OCI-LY3 (cell line): ENCODE measurements around the gene CORO6.

Experiments used
- H2AFZ ChIP-seq: fragments of 200-600, 300-600 bp; shearing (Covaris generic); 2 replicates; pipeline ENCODE4 v1.6.0; 2014; ENCODE audit warnings: antibody characterized with exemption, low read depth, low read length
- H3K27ac ChIP-seq: fragments of 200-600, 300-600 bp; sonication (generic); 2 replicates; pipeline ENCODE4 v1.5.1; 2014; ENCODE audit warnings: mild to moderate bottlenecking, low read length, moderate library complexity, mixed read lengths
- H3K27me3 ChIP-seq: fragments of 200-600, 300-600 bp; sonication (generic); 2 replicates; pipeline ENCODE4 v1.6.1; 2014; ENCODE audit warnings: low read depth, low read length, mixed read lengths
- H3K36me3 ChIP-seq: fragments of 200-600, 300-600 bp; sonication (generic); replicated peaks from 2 replicates; pipeline ENCODE3; 2014; ENCODE audit warnings: low read depth, low read length, mixed read lengths
- H3K4me1 ChIP-seq: fragments of 300-600, 200-600 bp; sonication (generic); 2 replicates; pipeline ENCODE4 v1.6.1; 2014; ENCODE audit warnings: low read length, mixed read lengths
- H3K4me2 ChIP-seq: fragments of 200-600, 300-600 bp; sonication (generic); 2 replicates; pipeline ENCODE4 v1.6.1; 2014; ENCODE audit warnings: low read length, mixed read lengths
- H3K4me3 ChIP-seq: fragments of 300-600, 200-600 bp; sonication (generic); 2 replicates; pipeline ENCODE4 v1.5.1; 2014; ENCODE audit warnings: antibody characterized with exemption, mild to moderate bottlenecking, low read length, moderate library complexity
- H3K79me2 ChIP-seq: fragments of 300-600, 200-600 bp; shearing (Covaris generic); 2 replicates; pipeline ENCODE4 v1.6.1; 2014; ENCODE audit warnings: mild to moderate bottlenecking, low read length, mixed read lengths
- H3K9ac ChIP-seq: fragments of 300-600, 200-600 bp; shearing (Covaris generic); 2 replicates; pipeline ENCODE4 v1.6.0; 2014; ENCODE audit warnings: mild to moderate bottlenecking, low read length, moderate library complexity
- H3K9me3 ChIP-seq: fragments of 200-600, 300-600 bp; shearing (Covaris generic); 2 replicates; pipeline ENCODE4 v1.6.1; 2014; ENCODE audit warnings: low read length, mixed read lengths; ENCODE audit not compliant: insufficient read depth
- H4K20me1 ChIP-seq: fragments of 200-600, 300-600 bp; sonication (generic); 2 replicates; pipeline ENCODE4 v1.6.1; 2016; ENCODE audit warnings: low read length, mixed read lengths; ENCODE audit not compliant: insufficient read depth
- EZH2phosphoT487 ChIP-seq: fragments of 200-600 bp; shearing (Covaris generic); IDR thresholded peaks from 2 replicates; pipeline ENCODE4 v1.6.1; 2018; ENCODE audit warnings: antibody characterized with exemption, mixed run types, low read depth
- TF ChIP-seq, protein P1 (sequence below): fragments of 200-600, 300-600 bp; sonication (generic); IDR thresholded peaks from 2 replicates; pipeline ENCODE4 v1.5.1; 2014; ENCODE audit warnings: antibody characterized with exemption, low read length, low read depth

CORO6 gene

DNA sequence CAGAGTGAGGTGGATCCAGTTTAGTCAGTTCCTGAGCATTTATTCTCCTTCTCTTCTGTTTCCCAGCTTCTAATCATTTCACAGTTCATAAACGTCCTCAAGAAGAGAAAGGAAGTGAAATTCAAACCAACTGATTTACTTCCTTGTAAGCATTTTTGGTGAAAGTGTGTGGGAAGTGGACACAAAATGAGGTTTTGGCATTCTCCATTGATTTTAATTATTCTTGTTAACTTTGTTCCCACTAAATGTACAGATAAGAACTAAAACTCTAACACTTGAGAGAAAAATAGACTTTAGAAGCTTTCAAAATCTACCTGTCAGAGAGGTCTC, 42.7 kb upstream of the CORO6 start:
- no peaks in the 10 kb centered on the region for H3K79me2 ChIP-seq
- no peaks in the 10 kb centered on the region for H4K20me1 ChIP-seq
- H3K4me2 ChIP-seq: peak overlapping the region; percentile 61
- peaks cover 3% of the 10 kb centered on the region for H3K36me3 ChIP-seq
- no peak overlapping the region for H2AFZ ChIP-seq
- no peak for TF ChIP-seq EZH2phosphoT487
- TF ChIP-seq, protein P1, sequence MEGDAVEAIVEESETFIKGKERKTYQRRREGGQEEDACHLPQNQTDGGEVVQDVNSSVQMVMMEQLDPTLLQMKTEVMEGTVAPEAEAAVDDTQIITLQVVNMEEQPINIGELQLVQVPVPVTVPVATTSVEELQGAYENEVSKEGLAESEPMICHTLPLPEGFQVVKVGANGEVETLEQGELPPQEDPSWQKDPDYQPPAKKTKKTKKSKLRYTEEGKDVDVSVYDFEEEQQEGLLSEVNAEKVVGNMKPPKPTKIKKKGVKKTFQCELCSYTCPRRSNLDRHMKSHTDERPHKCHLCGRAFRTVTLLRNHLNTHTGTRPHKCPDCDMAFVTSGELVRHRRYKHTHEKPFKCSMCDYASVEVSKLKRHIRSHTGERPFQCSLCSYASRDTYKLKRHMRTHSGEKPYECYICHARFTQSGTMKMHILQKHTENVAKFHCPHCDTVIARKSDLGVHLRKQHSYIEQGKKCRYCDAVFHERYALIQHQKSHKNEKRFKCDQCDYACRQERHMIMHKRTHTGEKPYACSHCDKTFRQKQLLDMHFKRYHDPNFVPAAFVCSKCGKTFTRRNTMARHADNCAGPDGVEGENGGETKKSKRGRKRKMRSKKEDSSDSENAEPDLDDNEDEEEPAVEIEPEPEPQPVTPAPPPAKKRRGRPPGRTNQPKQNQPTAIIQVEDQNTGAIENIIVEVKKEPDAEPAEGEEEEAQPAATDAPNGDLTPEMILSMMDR: no peak
- H3K27ac ChIP-seq: peak overlapping the region; percentile 78
- H3K9me3 ChIP-seq: no peaks in the 10 kb centered on the region
- H3K27me3 ChIP-seq: no peaks in the 10 kb centered on the region
- H3K9ac ChIP-seq: peak overlapping the region; percentile 16; the same call in 1 of the 2 replicates
- 0 out of 2 replicates have a peak overlapping the region, but pooled peaks have one; percentile 13 for H3K4me3 ChIP-seq
- peaks cover 22% of the 10 kb centered on the region for H3K4me1 ChIP-seq

DNA sequence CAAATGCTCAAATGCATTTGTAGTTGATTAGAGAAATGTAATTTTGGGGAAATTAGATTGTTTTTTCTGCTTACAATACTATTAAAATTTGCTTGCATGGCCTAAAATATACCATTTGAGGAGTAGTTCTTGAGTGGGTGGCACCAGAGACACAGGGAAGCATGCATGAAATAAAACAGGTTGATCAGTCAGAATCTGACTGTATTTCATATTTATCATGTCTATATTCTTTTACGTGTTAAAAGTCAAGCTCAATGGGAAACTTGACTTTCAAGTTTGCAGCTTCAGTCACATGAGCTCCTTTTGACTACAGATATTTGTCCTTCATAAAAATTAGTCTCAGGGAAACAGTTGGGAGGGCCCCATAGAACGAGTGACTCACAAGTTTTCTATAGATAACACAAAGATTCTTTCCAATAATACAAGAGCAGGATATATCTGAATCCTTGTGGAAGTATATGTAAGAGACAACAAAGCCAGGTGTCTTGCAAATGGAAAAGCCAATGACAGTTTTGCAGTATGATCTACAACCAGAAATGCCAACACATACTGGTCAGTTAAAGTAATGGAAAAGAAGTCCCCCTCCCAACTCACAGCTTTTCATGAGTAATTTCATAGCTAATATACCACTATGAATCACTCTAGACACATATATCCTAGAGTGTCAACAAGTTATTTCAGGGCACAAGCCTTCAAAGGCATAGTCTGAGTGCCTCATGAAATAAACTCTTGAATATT, 42.2 kb upstream of the CORO6 start:
- no peaks in the 10 kb centered on the region for H3K9me3 ChIP-seq
- H3K36me3 ChIP-seq: peaks cover 3% of the 10 kb centered on the region
- TF ChIP-seq, protein P1: no peak
- no peak for TF ChIP-seq EZH2phosphoT487
- no peaks in the 10 kb centered on the region for H3K79me2 ChIP-seq
- H3K27ac ChIP-seq: peak overlapping the region; percentile 78
- H3K27me3 ChIP-seq: no peaks in the 10 kb centered on the region
- H4K20me1 ChIP-seq: no peaks in the 10 kb centered on the region
- peak overlapping the region; percentile 61 for H3K4me2 ChIP-seq
- peaks cover 22% of the 10 kb centered on the region for H3K4me1 ChIP-seq
- no peak overlapping the region for H2AFZ ChIP-seq
- H3K4me3 ChIP-seq: 0 out of 2 replicates have a peak overlapping the region, but pooled peaks have one; percentile 13
- peak overlapping the region; percentile 16; the same call in 1 of the 2 replicates for H3K9ac ChIP-seq

DNA sequence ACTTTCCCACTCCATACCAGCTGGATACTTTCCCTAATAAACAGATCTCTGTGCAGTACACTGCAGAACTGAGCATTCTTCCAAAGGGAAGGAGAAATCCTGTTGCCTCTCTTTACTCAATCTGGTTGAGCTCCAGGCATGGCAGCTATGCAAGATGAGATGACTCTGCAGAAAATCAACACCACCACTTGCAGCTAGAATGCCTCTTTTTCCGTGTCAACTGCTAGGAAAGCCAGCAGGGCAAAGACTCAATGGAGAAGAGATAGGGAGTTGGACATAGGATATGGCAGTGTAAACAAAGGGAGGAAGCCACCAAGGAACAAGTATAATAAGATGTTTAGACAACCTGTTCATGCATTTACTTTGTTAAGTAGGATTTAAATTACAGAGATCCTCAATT, 40.4 kb upstream of the CORO6 start:
- Histone ChIP-seq H3K4me1 (peaks cover 22% of the 10 kb centered on the region), H3K4me3 (no peak overlapping the region), H3K27me3 (no peaks in the 10 kb centered on the region), H3K9me3 (no peaks in the 10 kb centered on the region), H2AFZ (no peak overlapping the region), H3K27ac (no peak overlapping the region), H3K9ac (no peak overlapping the region), H3K4me2 (no peak overlapping the region), H4K20me1 (no peaks in the 10 kb centered on the region), H3K79me2 (no peaks in the 10 kb centered on the region), H3K36me3 (peaks cover 3% of the 10 kb centered on the region)
- no peak for TF ChIP-seq EZH2phosphoT487

DNA sequence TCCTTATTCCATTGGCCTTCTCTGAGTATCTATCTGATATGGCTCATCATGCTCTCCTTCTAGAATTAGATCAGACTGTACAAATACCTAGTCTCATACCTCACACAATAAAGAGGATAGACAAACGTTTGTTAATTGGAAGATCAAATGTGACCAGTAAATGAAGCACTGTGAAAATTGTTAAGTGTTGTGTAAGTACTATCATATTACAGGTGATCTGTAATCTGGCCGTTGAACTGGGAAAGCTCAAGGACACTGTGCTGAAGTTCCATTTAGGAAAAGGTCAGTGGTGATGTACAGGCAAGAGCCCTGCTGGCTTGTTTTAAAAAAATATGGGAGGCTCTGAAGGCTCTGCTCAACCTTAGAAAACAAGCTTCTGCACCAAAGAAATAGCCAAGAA, 38.5 kb upstream of the CORO6 start:
- H3K27me3 ChIP-seq: no peaks in the 10 kb centered on the region
- no peaks in the 10 kb centered on the region for H3K36me3 ChIP-seq
- H3K4me1 ChIP-seq: peaks cover 22% of the 10 kb centered on the region
- no peak overlapping the region for H3K4me2 ChIP-seq
- no peak overlapping the region for H2AFZ ChIP-seq
- TF ChIP-seq, protein P1: no peak
- no peak for TF ChIP-seq EZH2phosphoT487
- H3K79me2 ChIP-seq: no peaks in the 10 kb centered on the region
- no peaks in the 10 kb centered on the region for H3K9me3 ChIP-seq
- H3K4me3 ChIP-seq: no peak overlapping the region
- no peak overlapping the region for H3K9ac ChIP-seq
- H3K27ac ChIP-seq: no peak overlapping the region
- H4K20me1 ChIP-seq: no peaks in the 10 kb centered on the region
